H1 (cell line): ENCODE measurements around the gene VPS37C. TPM values are rescaled to one million over a fixed set of nuclear protein-coding genes. Genes with fewer than 3 reads are reported as not detected.

ENCODE experiments used
- E2F6 ChIP-seq: IDR thresholded peaks from 2 replicates; pipeline ENCODE4 v1.6.1; 2012; ENCODE audit warnings: inconsistent platforms
- HDAC6 ChIP-seq: IDR thresholded peaks from one replicate; pipeline ENCODE4 v1.7.1; 2012; ENCODE audit warnings: low read depth, mild to moderate bottlenecking, inconsistent platforms, low read length, moderate library complexity
- KDM4A ChIP-seq: IDR thresholded peaks from one replicate; pipeline ENCODE4 v1.7.1; 2012; ENCODE audit warnings: low read depth, mild to moderate bottlenecking, moderate library complexity, low read length, inconsistent platforms; ENCODE audit not compliant: severe bottlenecking
- MAX ChIP-seq: IDR thresholded peaks from 2 replicates; pipeline ENCODE4 v1.6.1; 2012; ENCODE audit warnings: inconsistent platforms
- POLR2A ChIP-seq, 2 experiments: IDR thresholded peaks; 1 replicate in 1 of 2; 2 replicates in 1 of 2; pipeline ENCODE4 v1.6.1; 2011; ENCODE audit warnings: low read depth in 2 of 2, low read length in 2 of 2, mild to moderate bottlenecking in 2 of 2; ENCODE audit errors: control extremely low read depth in 1 of 2
- POLR2AphosphoS5 ChIP-seq: IDR thresholded peaks from 2 replicates; pipeline ENCODE4 v1.6.1; 2011; ENCODE audit warnings: low read depth, low read length
- SUZ12 ChIP-seq: fragments of 200-600 bp; sonication (generic); IDR thresholded peaks from 2 replicates; pipeline ENCODE4 v1.6.1; 2012; ENCODE audit warnings: mild to moderate bottlenecking, inconsistent platforms, low read length, moderate library complexity, mixed read lengths
- TBP ChIP-seq: IDR thresholded peaks from 2 replicates; pipeline ENCODE4 v1.6.1; 2011; ENCODE audit warnings: low read depth, low read length, improper control_type of control experiment
- polyA plus RNA-seq, 7 experiments: library from polyadenylated mRNA; depleted of rRNA in 3 of 7; stranded (reverse) in 5 of 7; unstranded in 2 of 7; fragments of >200 nt in 5 of 7; fragments of 200-250 nt in 2 of 7; gene quantifications; 1 replicate in 5 of 7; 2 replicates in 1 of 7; 4 replicates in 1 of 7; pipeline versions ENCODE4 v1.2.1 to v1.2.3, GENCODE V29; 2011 to 2013; ENCODE audit warnings: missing spikeins in 2 of 7, mixed read lengths in 2 of 7
- total RNA-seq: library from RNA; stranded (reverse); fragmentation: NEBNext Ultra II Directional; extraction: Animal tissue kit (Norgen Biotek cat#: 25700); gene quantifications from 2 replicates; pipeline ENCODE4 v1.2.1, GENCODE V29; 2021

VPS37C gene
- total and polyA plus RNA-seq, 2 of the 8 experiments (the other 6 are each of a cell fraction or from before 2014, with no cell fraction given): 12.9 to 21.0 TPM

GRCh38 chr11:61120099-61120705, 41.0 kb downstream of the VPS37C start (continued):
- TF ChIP-seq KDM4A: no peak
- no peak for TF ChIP-seq POLR2A (IDR thresholded peaks at IDR 0.05; ENCODE audit: control extremely low read depth in 1 of 2, low read depth in 2 of 2, low read length in 2 of 2)
- TF ChIP-seq E2F6: no peak
- no peak for TF ChIP-seq TBP
- no peak for TF ChIP-seq HDAC6
- no peak for TF ChIP-seq MAX
- TF ChIP-seq POLR2AphosphoS5: no peak
- TF ChIP-seq SUZ12: no peak
